GM12875 (cell line): ENCODE results near the gene SPATA3.
A peak's percentile ranks its signal among the peaks of the same experiment; 100 is the strongest.
"Not testable (repeated sequence)": the region's sequence is repeated elsewhere in the genome, so short reads cannot be mapped to it uniquely, and the experiment has no call there.

Experiments
- H3K4me3 ChIP-seq: one replicate; pipeline ENCODE4 v1.5.1; 2011; ENCODE audit warnings: low read depth, low read length, control low read depth
- CTCF ChIP-seq: IDR thresholded peaks from 2 replicates; pipeline ENCODE4 v1.5.1; 2011; ENCODE audit warnings: low read depth, mild to moderate bottlenecking, control low read depth, inconsistent platforms, low read length, moderate library complexity, borderline replicate concordance; ENCODE audit not compliant: insufficient read depth

Gene SPATA3

GRCh38 chr2:230957756-230958391 is 38.0 kb upstream of the SPATA3 start:
- TF ChIP-seq CTCF: no peak
- H3K4me3 ChIP-seq: peak overlapping the region; percentile 63

- H3K4me3 ChIP-seq: no peak overlapping the region
- TF ChIP-seq CTCF: no peak
Measured at GRCh38 chr2:230958820-230959756, 36.8 kb upstream of the SPATA3 start.

- TF ChIP-seq CTCF: no peak
- H3K4me3 ChIP-seq: no peak overlapping the region
Measured at GRCh38 chr2:230960026-230960425, 35.9 kb upstream of the SPATA3 start.

GRCh38 chr2:230961091-230961491 is 34.8 kb upstream of the SPATA3 start:
- H3K4me3 ChIP-seq: no peak overlapping the region
- TF ChIP-seq CTCF: no peak

- H3K4me3 ChIP-seq: no peak overlapping the region
- no peak for TF ChIP-seq CTCF
Measured at GRCh38 chr2:230964136-230964730, 31.7 kb upstream of the SPATA3 start.

- H3K4me3 ChIP-seq: no peak overlapping the region
- no peak for TF ChIP-seq CTCF
Measured at GRCh38 chr2:230967113-230967512, 28.8 kb upstream of the SPATA3 start.

GRCh38 chr2:230968314-230968713 is 27.6 kb upstream of the SPATA3 start:
- not testable (repeated sequence) for H3K4me3 ChIP-seq
